Astrocyte (in vitro differentiated cells and primary cell): Measurements from ENCODE around the gene ALK. TPM values are rescaled to one million over a fixed set of nuclear protein-coding genes. Genes with fewer than 3 reads are reported as not detected.
A peak's percentile ranks its signal among the peaks of the same experiment; 100 is the strongest.

Experiments used
- DNase-seq: peaks from one replicate; pipeline ENCODE4 v3.0.0-alpha.2; 2010; ENCODE audit warnings: low read depth
- FAIRE-seq: peaks from 2 replicates; lab custom pipeline; 2011; peaks lifted over from hg19 to GRCh38; lab: Jason Lieb, UNC
- H2AFZ ChIP-seq: 2 replicates; pipeline ENCODE4 v1.6.0; 2012; ENCODE audit warnings: low read depth, low read length, inconsistent platforms
- H3K27ac ChIP-seq: 2 replicates; pipeline ENCODE4 v1.5.1; 2011; ENCODE audit warnings: low read depth, low read length, inconsistent platforms
- H3K27me3 ChIP-seq: 2 replicates; pipeline ENCODE4 v1.6.0; 2011; ENCODE audit warnings: low read length, inconsistent platforms; ENCODE audit not compliant: insufficient read depth
- H3K36me3 ChIP-seq: 2 replicates; pipeline ENCODE4 v1.5.1; 2011; ENCODE audit warnings: low read length, inconsistent platforms; ENCODE audit not compliant: insufficient read depth
- H3K4me1 ChIP-seq: 2 replicates; pipeline ENCODE4 v1.5.1; 2011; ENCODE audit warnings: low read length, inconsistent platforms; ENCODE audit not compliant: insufficient read depth
- H3K4me2 ChIP-seq: 2 replicates; pipeline ENCODE4 v1.6.0; 2012; ENCODE audit warnings: low read length, inconsistent platforms
- H3K4me3 ChIP-seq: 2 replicates; pipeline ENCODE4 v1.5.1; 2011; ENCODE audit warnings: low read depth, mild to moderate bottlenecking, low read length, inconsistent platforms; ENCODE audit not compliant: insufficient read depth
- H3K79me2 ChIP-seq: 2 replicates; pipeline ENCODE4 v1.6.0; 2012; ENCODE audit warnings: mild to moderate bottlenecking, low read length, inconsistent platforms; ENCODE audit not compliant: insufficient read depth
- H3K9ac ChIP-seq: 2 replicates; pipeline ENCODE4 v1.6.0; 2012; ENCODE audit warnings: mild to moderate bottlenecking, low read length, inconsistent platforms
- H3K9me3 ChIP-seq: 2 replicates; pipeline ENCODE4 v1.5.1; 2012; ENCODE audit warnings: low read depth, mild to moderate bottlenecking, low read length, inconsistent platforms; ENCODE audit not compliant: insufficient read depth
- H4K20me1 ChIP-seq: 2 replicates; pipeline ENCODE4 v1.6.0; 2012; ENCODE audit warnings: low read length, inconsistent platforms; ENCODE audit not compliant: insufficient read depth
- H3K27ac Mint-ChIP-seq: one replicate; pipeline ENCODE4 v1.8.0; 2021; ENCODE audit warnings: mild to moderate bottlenecking, mixed read lengths; ENCODE audit not compliant: unreplicated experiment
- H3K27me3 Mint-ChIP-seq: one replicate; pipeline ENCODE4 v1.8.0; 2021; ENCODE audit warnings: low read depth, mixed read lengths; ENCODE audit not compliant: unreplicated experiment
- H3K36me3 Mint-ChIP-seq: one replicate; pipeline ENCODE4 v1.8.0; 2021; ENCODE audit warnings: low read depth, mixed read lengths; ENCODE audit not compliant: unreplicated experiment
- H3K4me1 Mint-ChIP-seq: one replicate; pipeline ENCODE4 v1.8.0; 2021; ENCODE audit warnings: low read depth, mixed read lengths; ENCODE audit not compliant: unreplicated experiment
- H3K4me3 Mint-ChIP-seq: one replicate; pipeline ENCODE4 v1.8.0; 2021; ENCODE audit warnings: mild to moderate bottlenecking, moderate library complexity, mixed read lengths; ENCODE audit not compliant: unreplicated experiment
- H3K9me3 Mint-ChIP-seq: one replicate; pipeline ENCODE4 v1.8.0; 2021; ENCODE audit warnings: mild to moderate bottlenecking, mixed read lengths; ENCODE audit not compliant: unreplicated experiment
- CTCF ChIP-seq: IDR thresholded peaks from 2 replicates; pipeline ENCODE4 v1.5.1; 2011; ENCODE audit warnings: low read depth, mild to moderate bottlenecking, inconsistent platforms, low read length, moderate library complexity; ENCODE audit not compliant: insufficient read depth
- EZH2 ChIP-seq: IDR thresholded peaks from 2 replicates; pipeline ENCODE4 v1.6.1; 2012; ENCODE audit warnings: mild to moderate bottlenecking, low read length, inconsistent platforms; ENCODE audit not compliant: insufficient read depth
- total RNA-seq: library from RNA; stranded (reverse); gene quantifications from 2 replicates; pipeline ENCODE4 v1.2.1, GENCODE V29; 2021

ALK gene
- total RNA-seq, 1 donor from 2014 or later, result 0.16 TPM

- no peak overlapping the region for H3K9ac ChIP-seq
- H3K4me3 ChIP-seq, result no peak overlapping the region
- peak overlapping the region; percentile 51 for H3K4me2 ChIP-seq
- Mint-ChIP-seq H3K36me3 (no peaks in the 10 kb centered on the region), H3K27ac (peak overlapping the region; percentile 47), H3K9me3 (peaks cover 2% of the 10 kb centered on the region), H3K4me3 (no peak overlapping the region), H3K4me1 (peaks cover 38% of the 10 kb centered on the region), H3K27me3 (peaks cover 53% of the 10 kb centered on the region)
- no peaks in the 10 kb centered on the region for H3K36me3 ChIP-seq
- peaks cover 10% of the 10 kb centered on the region for H3K27me3 ChIP-seq
- H3K4me1 ChIP-seq, result peaks cover 3% of the 10 kb centered on the region
- no peak overlapping the region for H2AFZ ChIP-seq
- peak; percentile 92 for DNase-seq
- H3K9me3 ChIP-seq, result no peaks in the 10 kb centered on the region
- no peak for FAIRE-seq
- no peaks in the 10 kb centered on the region for H3K79me2 ChIP-seq
- no peak overlapping the region for H3K27ac ChIP-seq
- TF ChIP-seq CTCF (no peak), EZH2 (no peak)
- no peaks in the 10 kb centered on the region for H4K20me1 ChIP-seq
Observed at GRCh38 chr2:29227935-29228675, 693.3 kb downstream of the ALK start.

- Mint-ChIP-seq H3K36me3 (no peaks in the 10 kb centered on the region), H3K9me3 (peaks cover 5% of the 10 kb centered on the region), H3K4me3 (no peak overlapping the region), H3K27ac (no peak overlapping the region), H3K4me1 (peaks cover 38% of the 10 kb centered on the region), H3K27me3 (peaks cover 51% of the 10 kb centered on the region)
- Histone ChIP-seq H3K9me3 (no peaks in the 10 kb centered on the region), H2AFZ (no peak overlapping the region), H3K36me3 (no peaks in the 10 kb centered on the region), H3K27me3 (peaks cover 8% of the 10 kb centered on the region), H3K4me3 (no peak overlapping the region), H3K4me2 (no peak overlapping the region), H3K27ac (no peak overlapping the region), H3K4me1 (peaks cover 3% of the 10 kb centered on the region), H4K20me1 (no peaks in the 10 kb centered on the region), H3K9ac (no peak overlapping the region), H3K79me2 (no peaks in the 10 kb centered on the region)
- FAIRE-seq, result no peak
- no peak for DNase-seq
- TF ChIP-seq CTCF (no peak), EZH2 (no peak)
Observed at GRCh38 chr2:29226808-29227207, 694.6 kb downstream of the ALK start.

GRCh38 chr2:29226375-29226774, 695.0 kb downstream of the ALK start:
- Mint-ChIP-seq H3K27ac (no peak overlapping the region), H3K4me3 (no peak overlapping the region), H3K4me1 (peaks cover 38% of the 10 kb centered on the region), H3K36me3 (no peaks in the 10 kb centered on the region), H3K27me3 (peaks cover 52% of the 10 kb centered on the region), H3K9me3 (peaks cover 7% of the 10 kb centered on the region)
- H3K4me1 ChIP-seq, result peaks cover 3% of the 10 kb centered on the region
- H3K4me2 ChIP-seq, result no peak overlapping the region
- peaks cover 8% of the 10 kb centered on the region for H3K27me3 ChIP-seq
- DNase-seq (no peak), FAIRE-seq (no peak)
- H3K9me3 ChIP-seq, result no peaks in the 10 kb centered on the region
- H4K20me1 ChIP-seq, result no peaks in the 10 kb centered on the region
- no peaks in the 10 kb centered on the region for H3K79me2 ChIP-seq
- H3K27ac ChIP-seq, result no peak overlapping the region
- TF ChIP-seq CTCF (no peak), EZH2 (no peak)
- H3K4me3 ChIP-seq, result no peak overlapping the region
- H3K9ac ChIP-seq, result no peak overlapping the region
- H2AFZ ChIP-seq, result no peak overlapping the region
- H3K36me3 ChIP-seq, result no peaks in the 10 kb centered on the region
